HepG2 (cell line): Measurements from ENCODE around the gene TMEM221. TPM values are rescaled to one million over a fixed set of nuclear protein-coding genes. Genes with fewer than 3 reads are reported as not detected.
A peak's percentile ranks its signal among the peaks of the same experiment; 100 is the strongest.

Experiments used
- ATAC-seq: fragments of 200-7000 bp; cut with Tn5 transposase; 3 replicates; pipeline ENCODE4 v1.9.1; 2020; ENCODE audit warnings: mild to moderate bottlenecking, moderate library complexity
- BruUV-seq: library from RNA; stranded (reverse); fragments of 400-500 nt; replicated peaks from 2 replicates; lab custom pipeline; 2021; lab: Mats Ljungman, UMichigan
- CTCF ChIA-PET: fragments of 300-600 bp; formaldehyde crosslinking; extraction: SDS; loops from one replicate; lab custom pipeline; 2021; ENCODE audit warnings: low total read pairs, inconsistent platforms, low intra/inter-chr PET ratio; lab: Yijun Ruan, JAX
- POLR2A ChIA-PET: fragments of 350-600 bp; sonication (Branson Sonifier 250); formaldehyde crosslinking; loops from one replicate; lab custom pipeline; 2020; ENCODE audit warnings: antibody characterized with exemption, inconsistent platforms; lab: Yijun Ruan, JAX
- DNase-seq: peaks from one replicate; pipeline ENCODE4 v3.0.0-alpha.2; 2015; ENCODE audit warnings: low spot score
- FAIRE-seq: peaks from 3 replicates; lab custom pipeline; 2011; peaks lifted over from hg19 to GRCh38; lab: Jason Lieb, UNC
- H2AFZ ChIP-seq: one replicate; pipeline ENCODE4 v1.6.1; 2011; ENCODE audit warnings: low read length, inconsistent platforms
- H3K27ac ChIP-seq: fragments of 300-600 bp; 3 replicates; pipeline ENCODE4 v1.8.0; 2011; ENCODE audit warnings: mixed run types, mild to moderate bottlenecking, mixed read lengths, low read length, inconsistent platforms; ENCODE audit not compliant: insufficient read depth; ENCODE audit errors: extremely low read length
- H3K27me3 ChIP-seq, 2 experiments: fragments of 200-600 bp in 1 of 2; 2 replicates in 1 of 2; 3 replicates in 1 of 2; pipeline versions ENCODE4 v1.6.0 to v1.8.0; 2011; ENCODE audit warnings: low read length in 2 of 2, mild to moderate bottlenecking in 2 of 2, moderate library complexity in 2 of 2, inconsistent platforms in 1 of 2; ENCODE audit not compliant: insufficient read depth in 2 of 2, control insufficient read depth in 1 of 2
- H3K36me3 ChIP-seq, 2 experiments: fragments of 200-600 bp in 1 of 2; replicated peaks in 1 of 2; 2 replicates in 1 of 2; 3 replicates in 1 of 2; pipeline versions ENCODE4 v1.5.1 to v1.8.0; 2011; ENCODE audit warnings: low read length in 2 of 2, inconsistent platforms in 1 of 2; ENCODE audit not compliant: insufficient read depth in 2 of 2, control insufficient read depth in 1 of 2
- H3K4me1 ChIP-seq: 2 replicates; pipeline ENCODE4 v1.5.1; 2012; ENCODE audit warnings: low read length, inconsistent platforms; ENCODE audit not compliant: insufficient read depth
- H3K4me2 ChIP-seq: 2 replicates; pipeline ENCODE4 v1.6.0; 2011; ENCODE audit warnings: low read depth, low read length, inconsistent platforms
- H3K4me3 ChIP-seq, 3 experiments: fragments of 200-600 bp in 1 of 3; sonication (generic), shearing (Covaris generic) in 1 of 3; replicated peaks in 1 of 3; 2 replicates each; pipeline ENCODE4 v1.5.1; 2011 to 2016; ENCODE audit warnings: low read length in 3 of 3, inconsistent platforms in 2 of 3, low read depth in 2 of 3, mild to moderate bottlenecking in 2 of 3, control low read depth in 1 of 3, mixed read lengths in 1 of 3; ENCODE audit not compliant: insufficient read depth in 1 of 3
- H3K79me2 ChIP-seq: one replicate; pipeline ENCODE4 v1.6.1; 2011; ENCODE audit warnings: low read length, inconsistent platforms; ENCODE audit not compliant: insufficient read depth
- H3K9ac ChIP-seq: 2 replicates; pipeline ENCODE4 v1.6.0; 2011; ENCODE audit warnings: mild to moderate bottlenecking, low read depth, low read length, inconsistent platforms; ENCODE audit not compliant: insufficient read depth
- H3K9me3 ChIP-seq: 2 replicates; pipeline ENCODE4 v1.5.1; 2012; ENCODE audit warnings: mild to moderate bottlenecking, low read length
- H4K20me1 ChIP-seq: 2 replicates; pipeline ENCODE4 v1.6.0; 2011; ENCODE audit warnings: inconsistent platforms, mild to moderate bottlenecking, low read length, moderate library complexity; ENCODE audit not compliant: insufficient read depth
- ARID3A ChIP-seq: IDR thresholded peaks from 2 replicates; pipeline ENCODE4 v1.6.1; 2012; ENCODE audit warnings: low read depth, low read length, improper control_type of control experiment
- JDP2 ChIP-seq: sonication (generic); formaldehyde crosslinking; IDR thresholded peaks from 2 replicates; pipeline ENCODE4 v1.8.1; 2022; ENCODE audit warnings: missing genetic modification reagents, borderline replicate concordance
- SALL2 ChIP-seq: sonication (generic); formaldehyde crosslinking; IDR thresholded peaks from 2 replicates; pipeline ENCODE4 v1.8.1; 2023; ENCODE audit warnings: mild to moderate bottlenecking, missing genetic modification reagents, inconsistent platforms
- TFAP4 ChIP-seq: sonication (generic); IDR thresholded peaks from 2 replicates; pipeline ENCODE4 v1.6.1; 2016; ENCODE audit warnings: low read depth, borderline replicate concordance
- THAP11 ChIP-seq: IDR thresholded peaks from 2 replicates; pipeline ENCODE4 v1.6.1; 2016; ENCODE audit warnings: missing biosample characterization, missing genetic modification reagents
- ZNF12 ChIP-seq: sonication (generic); formaldehyde crosslinking; IDR thresholded peaks from 2 replicates; pipeline ENCODE4 v1.5.0; 2020; ENCODE audit warnings: missing genetic modification reagents
- ZNF282 ChIP-seq: fragments of 450-650 bp; IDR thresholded peaks from 2 replicates; pipeline ENCODE4 v1.6.1; 2018; ENCODE audit not compliant: partially characterized antibody
- ZNF317 ChIP-seq: sonication (generic); formaldehyde crosslinking; IDR thresholded peaks from 2 replicates; pipeline ENCODE4 v1.5.0; 2020; ENCODE audit warnings: mild to moderate bottlenecking, missing genetic modification reagents
- ZNF430 ChIP-seq: sonication (generic); formaldehyde crosslinking; IDR thresholded peaks from 2 replicates; pipeline ENCODE4 v1.9.0; 2021; ENCODE audit warnings: mild to moderate bottlenecking, missing genetic modification reagents
- ZNF576 ChIP-seq: sonication (generic); formaldehyde crosslinking; IDR thresholded peaks from 2 replicates; pipeline ENCODE4 v1.4.0; 2020; ENCODE audit warnings: mild to moderate bottlenecking, missing genetic modification reagents
- WGBS: methylation state at CpG from one replicate; pipeline ENCODE4 v1.1.6; 2017; ENCODE audit warnings: low lambda C conversion rate; 5-methylcytosine and 5-hydroxymethylcytosine counted together
- in situ Hi-C: cut with HindIII; loops from 2 replicates; pipeline ENCODE4 v1.10.0; 2017; ENCODE audit warnings: low pct_unique_long_range_greater_than_20kb; ENCODE audit not compliant: extremely low pct_ligation_motif_present
- intact Hi-C: fragments of 100-400 bp; cut with micrococcal nuclease; formaldehyde crosslinking; loops from one replicate; pipeline ENCODE4 v1.10.0; 2022; ENCODE audit not compliant: unreplicated experiment
- polyA plus RNA-seq, 8 experiments: library from polyadenylated mRNA; depleted of rRNA in 3 of 8; stranded (reverse) in 7 of 8; unstranded in 1 of 8; fragments of >200 nt; fragmentation: Illumina TruSeq in 4 of 8; extraction: Trizol in 4 of 8; gene quantifications; 2 replicates each; pipeline versions ENCODE4 v1.2.1 to v1.2.3, GENCODE V29; 2011 to 2016; ENCODE audit warnings: low read depth in 4 of 8, missing spikeins in 1 of 8, mixed read lengths in 1 of 8; ENCODE audit not compliant: insufficient read depth in 1 of 8
- total RNA-seq, 5 experiments: library from RNA; depleted of rRNA; stranded (reverse); fragments of >200 nt; fragmentation: Illumina TruSeq; extraction: Trizol; gene quantifications; 2 replicates each; pipeline ENCODE4 v1.2.3, GENCODE V29; 2016; ENCODE audit warnings: low read depth in 1 of 5
- TF ChIP-seq, protein P1 (sequence below): sonication (generic); formaldehyde crosslinking; IDR thresholded peaks from 2 replicates; pipeline ENCODE4 v1.4.0; 2020; ENCODE audit warnings: missing genetic modification reagents
- TF ChIP-seq, protein P2 (sequence below): sonication (generic); formaldehyde crosslinking; IDR thresholded peaks from 2 replicates; pipeline ENCODE4 v1.5.1; 2020; ENCODE audit warnings: mild to moderate bottlenecking, missing genetic modification reagents, borderline replicate concordance
- TF ChIP-seq, protein P3 (sequence below): sonication (generic); formaldehyde crosslinking; IDR thresholded peaks from 2 replicates; pipeline ENCODE4 v1.5.0; 2020; ENCODE audit warnings: mild to moderate bottlenecking, missing genetic modification reagents, moderate library complexity

Gene TMEM221
- total and polyA plus RNA-seq, 2 of the 13 experiments (the other 11 are each of a cell fraction or from before 2014, with no cell fraction given), result 0.33 to 0.77 TPM

DNA sequence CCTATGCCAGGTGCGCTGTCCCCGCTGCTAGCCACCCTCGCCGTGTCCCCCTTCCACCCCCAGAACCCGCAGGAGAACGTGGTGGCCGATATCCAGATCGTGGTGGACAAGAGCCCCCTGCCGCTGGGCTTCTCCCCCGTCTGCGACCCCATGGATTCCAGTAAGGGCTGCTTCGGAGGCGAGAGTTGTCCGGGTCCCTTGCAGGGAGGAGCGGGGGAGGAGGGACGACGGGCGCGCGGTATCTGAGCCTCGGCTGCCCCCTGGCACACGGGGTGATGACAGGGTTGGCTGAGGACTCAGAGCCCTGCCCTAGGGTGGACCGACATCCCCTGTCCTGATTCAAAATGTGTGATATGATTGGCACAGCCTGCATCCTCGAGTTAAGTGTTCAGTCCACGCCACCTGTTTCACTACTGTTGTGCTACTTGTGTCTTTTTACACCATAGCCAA lies 28.0 kb downstream of the TMEM221 start:
- H3K36me3 ChIP-seq, result peaks cover 0 to 2% of the 10 kb centered on the region in 2 experiments; a peak in 2 of 5 replicates
- H3K79me2 ChIP-seq, result no peaks in the 10 kb centered on the region
- DNase-seq, result no peak
- H3K4me2 ChIP-seq, result peak overlapping the region; percentile 70
- intact Hi-C loops, result no loop called here
- ChIA-PET POLR2A (interaction anchor here (0.9 to 2.0 kb wide), 3 partner anchors 14 to 111 kb away, joined by 3 to 76 read pairs (median 5); partner anchors contain the start of genes BST2 and DDA1), CTCF (no interaction called here)
- ATAC-seq, result peak; percentile 45
- H3K27me3 ChIP-seq, result no peaks in the 10 kb centered on the region
- 29% methylated on average over 5 of the region's 25 CpGs for WGBS
- in situ Hi-C loops, result no loop called here
- H3K9me3 ChIP-seq, result no peaks in the 10 kb centered on the region
- H2AFZ ChIP-seq, result no peak overlapping the region
- no peak for FAIRE-seq
- H4K20me1 ChIP-seq, result no peaks in the 10 kb centered on the region
- no TSS peak for BruUV-seq
- peak overlapping the region; percentile 29 for H3K27ac ChIP-seq
- peaks cover 17% of the 10 kb centered on the region for H3K4me1 ChIP-seq
- peak overlapping the region; percentile 74 for H3K9ac ChIP-seq
- peak overlapping the region; percentile 65 to 96 (median 82) for H3K4me3 ChIP-seq
- no peak for TF ChIP-seq ZNF576
- TF ChIP-seq JDP2 (CRISPR knock-in tag), result no peak
- no peak for TF ChIP-seq THAP11 (CRISPR knock-in tag)
- TF ChIP-seq SALL2 (CRISPR knock-in tag), result no peak
- TF ChIP-seq ARID3A, result no peak
- TF ChIP-seq, protein P1, sequence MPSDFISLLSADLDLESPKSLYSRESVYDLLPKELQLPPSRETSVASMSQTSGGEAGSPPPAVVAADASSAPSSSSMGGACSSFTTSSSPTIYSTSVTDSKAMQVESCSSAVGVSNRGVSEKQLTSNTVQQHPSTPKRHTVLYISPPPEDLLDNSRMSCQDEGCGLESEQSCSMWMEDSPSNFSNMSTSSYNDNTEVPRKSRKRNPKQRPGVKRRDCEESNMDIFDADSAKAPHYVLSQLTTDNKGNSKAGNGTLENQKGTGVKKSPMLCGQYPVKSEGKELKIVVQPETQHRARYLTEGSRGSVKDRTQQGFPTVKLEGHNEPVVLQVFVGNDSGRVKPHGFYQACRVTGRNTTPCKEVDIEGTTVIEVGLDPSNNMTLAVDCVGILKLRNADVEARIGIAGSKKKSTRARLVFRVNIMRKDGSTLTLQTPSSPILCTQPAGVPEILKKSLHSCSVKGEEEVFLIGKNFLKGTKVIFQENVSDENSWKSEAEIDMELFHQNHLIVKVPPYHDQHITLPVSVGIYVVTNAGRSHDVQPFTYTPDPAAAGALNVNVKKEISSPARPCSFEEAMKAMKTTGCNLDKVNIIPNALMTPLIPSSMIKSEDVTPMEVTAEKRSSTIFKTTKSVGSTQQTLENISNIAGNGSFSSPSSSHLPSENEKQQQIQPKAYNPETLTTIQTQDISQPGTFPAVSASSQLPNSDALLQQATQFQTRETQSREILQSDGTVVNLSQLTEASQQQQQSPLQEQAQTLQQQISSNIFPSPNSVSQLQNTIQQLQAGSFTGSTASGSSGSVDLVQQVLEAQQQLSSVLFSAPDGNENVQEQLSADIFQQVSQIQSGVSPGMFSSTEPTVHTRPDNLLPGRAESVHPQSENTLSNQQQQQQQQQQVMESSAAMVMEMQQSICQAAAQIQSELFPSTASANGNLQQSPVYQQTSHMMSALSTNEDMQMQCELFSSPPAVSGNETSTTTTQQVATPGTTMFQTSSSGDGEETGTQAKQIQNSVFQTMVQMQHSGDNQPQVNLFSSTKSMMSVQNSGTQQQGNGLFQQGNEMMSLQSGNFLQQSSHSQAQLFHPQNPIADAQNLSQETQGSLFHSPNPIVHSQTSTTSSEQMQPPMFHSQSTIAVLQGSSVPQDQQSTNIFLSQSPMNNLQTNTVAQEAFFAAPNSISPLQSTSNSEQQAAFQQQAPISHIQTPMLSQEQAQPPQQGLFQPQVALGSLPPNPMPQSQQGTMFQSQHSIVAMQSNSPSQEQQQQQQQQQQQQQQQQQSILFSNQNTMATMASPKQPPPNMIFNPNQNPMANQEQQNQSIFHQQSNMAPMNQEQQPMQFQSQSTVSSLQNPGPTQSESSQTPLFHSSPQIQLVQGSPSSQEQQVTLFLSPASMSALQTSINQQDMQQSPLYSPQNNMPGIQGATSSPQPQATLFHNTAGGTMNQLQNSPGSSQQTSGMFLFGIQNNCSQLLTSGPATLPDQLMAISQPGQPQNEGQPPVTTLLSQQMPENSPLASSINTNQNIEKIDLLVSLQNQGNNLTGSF (CRISPR knock-in tag), result no peak
- TF ChIP-seq TFAP4, result no peak
- TF ChIP-seq ZNF317, result no peak
- TF ChIP-seq, protein P2, sequence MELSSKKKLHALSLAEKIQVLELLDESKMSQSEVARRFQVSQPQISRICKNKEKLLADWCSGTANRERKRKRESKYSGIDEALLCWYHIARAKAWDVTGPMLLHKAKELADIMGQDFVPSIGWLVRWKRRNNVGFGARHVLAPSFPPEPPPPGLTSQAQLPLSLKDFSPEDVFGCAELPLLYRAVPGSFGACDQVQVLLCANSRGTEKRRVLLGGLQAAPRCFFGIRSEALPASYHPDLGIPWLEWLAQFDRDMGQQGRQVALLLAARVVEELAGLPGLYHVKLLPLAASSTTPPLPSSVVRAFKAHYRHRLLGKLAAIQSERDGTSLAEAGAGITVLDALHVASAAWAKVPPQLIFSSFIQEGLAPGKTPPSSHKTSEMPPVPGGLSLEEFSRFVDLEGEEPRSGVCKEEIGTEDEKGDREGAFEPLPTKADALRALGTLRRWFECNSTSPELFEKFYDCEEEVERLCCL (CRISPR knock-in tag), result no peak
- TF ChIP-seq ZNF282, result no peak
- TF ChIP-seq ZNF12, result no peak
- TF ChIP-seq, protein P3, sequence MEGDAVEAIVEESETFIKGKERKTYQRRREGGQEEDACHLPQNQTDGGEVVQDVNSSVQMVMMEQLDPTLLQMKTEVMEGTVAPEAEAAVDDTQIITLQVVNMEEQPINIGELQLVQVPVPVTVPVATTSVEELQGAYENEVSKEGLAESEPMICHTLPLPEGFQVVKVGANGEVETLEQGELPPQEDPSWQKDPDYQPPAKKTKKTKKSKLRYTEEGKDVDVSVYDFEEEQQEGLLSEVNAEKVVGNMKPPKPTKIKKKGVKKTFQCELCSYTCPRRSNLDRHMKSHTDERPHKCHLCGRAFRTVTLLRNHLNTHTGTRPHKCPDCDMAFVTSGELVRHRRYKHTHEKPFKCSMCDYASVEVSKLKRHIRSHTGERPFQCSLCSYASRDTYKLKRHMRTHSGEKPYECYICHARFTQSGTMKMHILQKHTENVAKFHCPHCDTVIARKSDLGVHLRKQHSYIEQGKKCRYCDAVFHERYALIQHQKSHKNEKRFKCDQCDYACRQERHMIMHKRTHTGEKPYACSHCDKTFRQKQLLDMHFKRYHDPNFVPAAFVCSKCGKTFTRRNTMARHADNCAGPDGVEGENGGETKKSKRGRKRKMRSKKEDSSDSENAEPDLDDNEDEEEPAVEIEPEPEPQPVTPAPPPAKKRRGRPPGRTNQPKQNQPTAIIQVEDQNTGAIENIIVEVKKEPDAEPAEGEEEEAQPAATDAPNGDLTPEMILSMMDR (CRISPR knock-in tag), result peak; percentile 62
- TF ChIP-seq ZNF430 (CRISPR knock-in tag), result 0 out of 2 replicates have a peak, but pooled peaks have one; percentile 43
